Osteocyte (in vitro differentiated cells): ENCODE measurements around the gene CCDC170. TPM values are rescaled to one million over a fixed set of nuclear protein-coding genes. Genes with fewer than 3 reads are reported as not detected.

Experiments used
- DNase-seq: peaks from one replicate; pipeline ENCODE4 v3.0.0; 2021; ENCODE audit warnings: mixed read lengths; ENCODE audit not compliant: unreplicated experiment; ENCODE audit errors: extremely low spot score
- H3K27ac Mint-ChIP-seq: one replicate; pipeline ENCODE4 v1.8.0; 2021; ENCODE audit warnings: mild to moderate bottlenecking, mixed read lengths; ENCODE audit not compliant: unreplicated experiment
- H3K27me3 Mint-ChIP-seq: one replicate; pipeline ENCODE4 v1.8.0; 2021; ENCODE audit warnings: mixed read lengths; ENCODE audit not compliant: unreplicated experiment
- H3K36me3 Mint-ChIP-seq: one replicate; pipeline ENCODE4 v1.8.0; 2021; ENCODE audit warnings: mixed read lengths; ENCODE audit not compliant: unreplicated experiment
- H3K4me1 Mint-ChIP-seq: one replicate; pipeline ENCODE4 v1.8.0; 2021; ENCODE audit warnings: mixed read lengths; ENCODE audit not compliant: unreplicated experiment
- H3K4me3 Mint-ChIP-seq: one replicate; pipeline ENCODE4 v1.8.0; 2021; ENCODE audit warnings: mild to moderate bottlenecking, moderate library complexity, mixed read lengths; ENCODE audit not compliant: unreplicated experiment
- H3K9me3 Mint-ChIP-seq: one replicate; pipeline ENCODE4 v1.8.0; 2021; ENCODE audit warnings: mixed read lengths; ENCODE audit not compliant: unreplicated experiment
- total RNA-seq: library from RNA; stranded (reverse); gene quantifications from 2 replicates; pipeline ENCODE4 v1.2.1, GENCODE V29; 2021
- TF ChIP-seq, protein P1 (sequence below): fragments of 200-600 bp; sonication (generic); IDR thresholded peaks from 2 replicates; pipeline ENCODE4 v1.5.0; 2021; ENCODE audit warnings: antibody characterized with exemption, mild to moderate bottlenecking, moderate library complexity

The CCDC170 gene
- total RNA-seq, 1 donor from 2014 or later, result 0.78 TPM

DNA sequence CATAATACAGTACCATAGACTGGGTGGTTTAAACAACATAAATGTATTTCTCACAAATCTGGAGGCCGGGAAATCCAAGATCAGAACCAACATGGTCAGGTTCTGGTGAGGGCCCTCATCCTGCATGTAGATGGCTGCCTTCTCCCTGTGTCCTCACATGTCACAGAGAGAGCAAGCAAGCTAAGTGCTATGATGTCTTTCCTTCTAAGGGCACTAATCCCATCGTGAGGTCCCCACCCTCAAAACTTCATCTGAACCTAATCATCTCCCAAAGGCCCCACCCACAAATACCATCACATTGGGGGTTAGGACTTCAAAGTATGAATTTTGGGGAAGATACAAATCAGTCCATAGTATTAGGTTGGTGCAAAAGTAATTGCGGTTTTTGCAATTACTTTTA is 56.8 kb downstream of the CCDC170 start:
- H3K4me1 Mint-ChIP-seq, result no peaks in the 10 kb centered on the region

DNA sequence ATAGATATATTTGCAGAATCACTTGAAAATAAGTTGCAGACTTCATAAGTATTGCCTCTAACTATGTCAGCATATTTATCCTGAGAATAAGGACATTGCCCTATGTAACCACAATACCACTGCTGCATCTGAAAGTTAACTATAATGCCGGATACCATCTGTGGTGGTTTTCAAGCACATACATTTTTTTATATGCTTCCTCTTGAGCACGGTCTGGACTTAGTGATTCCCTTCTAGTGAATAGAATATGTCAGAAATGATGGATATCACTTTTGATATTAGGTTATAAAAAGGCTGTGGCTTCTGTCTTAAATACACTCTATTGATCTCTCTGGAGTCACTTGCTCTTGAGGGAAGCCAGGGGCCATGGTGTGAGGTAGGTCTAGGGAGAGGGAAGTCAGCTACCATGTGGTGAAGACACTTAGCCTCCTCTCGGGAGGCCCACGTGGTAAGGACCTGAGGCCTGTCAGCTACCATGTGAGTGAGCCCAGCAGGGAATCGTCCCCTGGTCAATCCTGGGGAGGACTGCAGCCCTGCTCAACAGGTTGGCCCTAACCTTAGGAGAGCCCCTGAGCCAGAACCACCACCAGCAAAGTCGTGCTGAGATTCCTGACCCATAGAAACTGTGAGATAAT is 57.5 kb downstream of the CCDC170 start:
- H3K27ac Mint-ChIP-seq, result no peak overlapping the region
- H3K4me3 Mint-ChIP-seq, result no peak overlapping the region
- peaks cover 3% of the 10 kb centered on the region for H3K27me3 Mint-ChIP-seq
- TF ChIP-seq, protein P1, sequence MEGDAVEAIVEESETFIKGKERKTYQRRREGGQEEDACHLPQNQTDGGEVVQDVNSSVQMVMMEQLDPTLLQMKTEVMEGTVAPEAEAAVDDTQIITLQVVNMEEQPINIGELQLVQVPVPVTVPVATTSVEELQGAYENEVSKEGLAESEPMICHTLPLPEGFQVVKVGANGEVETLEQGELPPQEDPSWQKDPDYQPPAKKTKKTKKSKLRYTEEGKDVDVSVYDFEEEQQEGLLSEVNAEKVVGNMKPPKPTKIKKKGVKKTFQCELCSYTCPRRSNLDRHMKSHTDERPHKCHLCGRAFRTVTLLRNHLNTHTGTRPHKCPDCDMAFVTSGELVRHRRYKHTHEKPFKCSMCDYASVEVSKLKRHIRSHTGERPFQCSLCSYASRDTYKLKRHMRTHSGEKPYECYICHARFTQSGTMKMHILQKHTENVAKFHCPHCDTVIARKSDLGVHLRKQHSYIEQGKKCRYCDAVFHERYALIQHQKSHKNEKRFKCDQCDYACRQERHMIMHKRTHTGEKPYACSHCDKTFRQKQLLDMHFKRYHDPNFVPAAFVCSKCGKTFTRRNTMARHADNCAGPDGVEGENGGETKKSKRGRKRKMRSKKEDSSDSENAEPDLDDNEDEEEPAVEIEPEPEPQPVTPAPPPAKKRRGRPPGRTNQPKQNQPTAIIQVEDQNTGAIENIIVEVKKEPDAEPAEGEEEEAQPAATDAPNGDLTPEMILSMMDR, result no peak
- H3K36me3 Mint-ChIP-seq, result no peaks in the 10 kb centered on the region
- DNase-seq, result no peak
- H3K9me3 Mint-ChIP-seq, result no peaks in the 10 kb centered on the region
- H3K4me1 Mint-ChIP-seq, result no peaks in the 10 kb centered on the region

More for the DNA sequence above, 56.8 kb downstream of the CCDC170 start:
- Mint-ChIP-seq H3K9me3 (no peaks in the 10 kb centered on the region), H3K4me3 (no peak overlapping the region), H3K36me3 (no peaks in the 10 kb centered on the region), H3K27me3 (peaks cover 3% of the 10 kb centered on the region), H3K27ac (no peak overlapping the region)
- no peak for DNase-seq
- TF ChIP-seq, protein P1, result no peak

DNA sequence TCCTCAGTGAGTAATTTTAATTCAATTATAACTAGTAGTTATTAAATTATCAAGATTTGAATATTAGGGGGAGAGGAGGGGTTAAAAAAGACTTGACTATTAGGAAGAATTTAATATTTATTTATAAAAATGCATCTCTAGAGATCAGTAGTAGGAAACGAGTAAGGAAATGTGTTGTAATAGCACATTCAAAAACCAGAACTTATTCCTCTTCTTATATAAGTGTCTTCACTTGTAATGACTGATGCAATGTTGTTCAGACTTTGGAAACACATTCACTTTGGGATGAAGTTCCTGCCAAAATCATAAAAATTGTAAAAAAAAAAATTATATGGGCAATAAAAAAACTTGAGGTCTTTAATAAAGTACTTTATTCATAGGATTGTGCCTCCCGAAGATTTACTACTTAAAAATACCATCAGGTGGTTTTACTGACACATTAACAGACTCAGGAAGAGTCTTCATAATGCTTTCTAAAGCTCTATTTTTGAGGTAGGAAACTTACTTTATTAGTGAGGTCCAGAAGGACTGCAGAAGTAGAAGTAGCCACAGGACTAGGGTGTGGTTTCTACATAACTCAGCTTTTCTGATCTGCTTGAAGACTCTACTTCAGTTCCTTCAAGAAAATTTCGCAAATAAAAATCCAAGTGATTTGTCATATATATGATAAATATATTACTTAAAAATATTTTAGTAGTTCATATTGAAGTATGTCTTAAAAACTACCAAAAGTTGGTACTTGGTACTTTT is 59.8 kb downstream of the CCDC170 start:
- DNase-seq, result no peak
- Mint-ChIP-seq H3K27me3 (no peaks in the 10 kb centered on the region), H3K27ac (no peak overlapping the region), H3K36me3 (no peaks in the 10 kb centered on the region), H3K4me1 (no peaks in the 10 kb centered on the region), H3K4me3 (no peak overlapping the region), H3K9me3 (peaks cover 10% of the 10 kb centered on the region)
- TF ChIP-seq, protein P1, result no peak

DNA sequence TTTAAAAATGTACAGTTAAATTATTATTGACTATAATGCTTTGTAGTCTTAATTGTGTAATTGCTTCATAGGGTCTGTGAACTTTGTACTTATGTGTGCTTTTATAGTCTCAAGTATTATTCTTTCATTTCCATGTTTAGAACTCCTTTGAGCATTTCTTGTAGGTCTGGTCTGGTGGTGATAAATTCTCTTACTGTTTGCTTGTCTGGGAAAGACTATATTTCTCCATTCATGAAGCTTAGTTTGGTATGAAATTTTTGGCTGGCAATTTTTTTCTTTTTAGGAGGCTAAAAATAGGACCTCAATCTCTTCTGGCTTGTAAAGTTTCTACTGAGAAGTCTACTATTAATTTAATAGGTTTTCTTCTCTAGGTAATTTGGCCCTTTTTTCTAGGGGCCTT is 67.4 kb downstream of the CCDC170 start:
- H3K9me3 Mint-ChIP-seq, result peaks cover 43% of the 10 kb centered on the region
- no peaks in the 10 kb centered on the region for H3K4me1 Mint-ChIP-seq
- H3K36me3 Mint-ChIP-seq, result peaks cover 3% of the 10 kb centered on the region
- H3K4me3 Mint-ChIP-seq, result no peak overlapping the region
- TF ChIP-seq, protein P1, result no peak
- H3K27me3 Mint-ChIP-seq, result no peaks in the 10 kb centered on the region
- no peak overlapping the region for H3K27ac Mint-ChIP-seq
- no peak for DNase-seq

DNA sequence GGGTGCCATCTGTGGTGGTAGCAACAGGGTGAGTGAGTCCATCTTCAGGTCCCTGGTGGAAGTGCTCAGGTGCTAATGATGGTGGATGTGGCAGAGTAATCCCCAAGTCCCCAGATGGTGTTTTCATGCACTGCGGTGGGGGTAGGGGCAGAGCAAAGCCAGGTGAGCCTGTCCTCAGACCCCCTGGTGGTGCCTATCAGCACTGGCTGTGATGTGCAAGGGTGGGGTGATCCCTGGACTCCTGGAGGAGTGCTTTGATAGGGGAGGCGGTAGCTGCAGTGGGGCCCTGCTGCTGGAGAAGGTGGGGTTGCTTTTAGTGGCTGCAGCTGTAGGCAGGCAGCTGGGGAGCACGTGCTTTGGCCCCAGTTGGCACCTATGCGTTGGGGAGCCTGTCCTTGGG is 70.8 kb downstream of the CCDC170 start:
- Mint-ChIP-seq H3K9me3 (peaks cover 28% of the 10 kb centered on the region), H3K4me3 (no peak overlapping the region), H3K36me3 (peaks cover 3% of the 10 kb centered on the region), H3K4me1 (no peaks in the 10 kb centered on the region), H3K27ac (no peak overlapping the region), H3K27me3 (no peaks in the 10 kb centered on the region)
- TF ChIP-seq, protein P1, result no peak
- DNase-seq, result no peak
